Colon (tissue), 2 donors: ENCODE data around the gene MME.
"Not testable (repeated sequence)": the region's sequence is repeated elsewhere in the genome, so short reads cannot be mapped to it uniquely, and the experiment has no call there.

ENCODE experiments used
- FAIRE-seq: peaks from 2 replicates; lab custom pipeline; 2012; peaks lifted over from hg19 to GRCh38; lab: Jason Lieb, UNC
- donor health status: control.
- donor health status: control.

Gene MME

GRCh38 chr3:155084567-155084966 is 4.4 kb downstream of the MME start:
- peak; percentile 76 for FAIRE-seq

GRCh38 chr3:155086051-155086450 is 5.9 kb downstream of the MME start:
- no peak for FAIRE-seq

GRCh38 chr3:155088706-155089345 is 8.7 kb downstream of the MME start:
- FAIRE-seq: no peak

- FAIRE-seq: no peak
These were observed 9.4 kb downstream of the MME start for GRCh38 chr3:155089495-155089894.

GRCh38 chr3:155093261-155093660 is 13.1 kb downstream of the MME start:
- no peak for FAIRE-seq

GRCh38 chr3:155096303-155097008 is 16.3 kb downstream of the MME start:
- FAIRE-seq: no peak

- FAIRE-seq: no peak
These were observed 16.9 kb downstream of the MME start for GRCh38 chr3:155097009-155097349.

- FAIRE-seq: no peak
These were observed 21.3 kb downstream of the MME start for GRCh38 chr3:155101398-155101797.

GRCh38 chr3:155102329-155102728 is 22.2 kb downstream of the MME start:
- FAIRE-seq: no peak

- FAIRE-seq: no peak
These were observed 23.6 kb downstream of the MME start for GRCh38 chr3:155103686-155104085.

- FAIRE-seq: no peak
These were observed 26.0 kb downstream of the MME start for GRCh38 chr3:155106119-155106518.

GRCh38 chr3:155110022-155110421 is 29.9 kb downstream of the MME start:
- no peak for FAIRE-seq

GRCh38 chr3:155110996-155111901 is 31.1 kb downstream of the MME start:
- no peak for FAIRE-seq

GRCh38 chr3:155111971-155112370 is 31.9 kb downstream of the MME start:
- FAIRE-seq: no peak

- no peak for FAIRE-seq
These were observed 32.7 kb downstream of the MME start for GRCh38 chr3:155112661-155113389.

GRCh38 chr3:155124745-155125144 is 44.6 kb downstream of the MME start:
- not testable (repeated sequence) for FAIRE-seq

GRCh38 chr3:155129396-155129795 is 49.3 kb downstream of the MME start:
- no peak for FAIRE-seq

- no peak for FAIRE-seq
These were observed 49.9 kb downstream of the MME start for GRCh38 chr3:155130001-155130400.

GRCh38 chr3:155131104-155131503 is 51.0 kb downstream of the MME start:
- no peak for FAIRE-seq

GRCh38 chr3:155134311-155134710 is 54.2 kb downstream of the MME start:
- FAIRE-seq: not testable (repeated sequence)

GRCh38 chr3:155135003-155135402 is 54.9 kb downstream of the MME start:
- FAIRE-seq: no peak

- FAIRE-seq: no peak
These were observed 58.6 kb downstream of the MME start for GRCh38 chr3:155138677-155139076.
